Measurements from ENCODE around the gene DNAH8. TPM values are rescaled to one million over a fixed set of nuclear protein-coding genes. Genes with fewer than 3 reads are reported as not detected.

Gene DNAH8, protein sequence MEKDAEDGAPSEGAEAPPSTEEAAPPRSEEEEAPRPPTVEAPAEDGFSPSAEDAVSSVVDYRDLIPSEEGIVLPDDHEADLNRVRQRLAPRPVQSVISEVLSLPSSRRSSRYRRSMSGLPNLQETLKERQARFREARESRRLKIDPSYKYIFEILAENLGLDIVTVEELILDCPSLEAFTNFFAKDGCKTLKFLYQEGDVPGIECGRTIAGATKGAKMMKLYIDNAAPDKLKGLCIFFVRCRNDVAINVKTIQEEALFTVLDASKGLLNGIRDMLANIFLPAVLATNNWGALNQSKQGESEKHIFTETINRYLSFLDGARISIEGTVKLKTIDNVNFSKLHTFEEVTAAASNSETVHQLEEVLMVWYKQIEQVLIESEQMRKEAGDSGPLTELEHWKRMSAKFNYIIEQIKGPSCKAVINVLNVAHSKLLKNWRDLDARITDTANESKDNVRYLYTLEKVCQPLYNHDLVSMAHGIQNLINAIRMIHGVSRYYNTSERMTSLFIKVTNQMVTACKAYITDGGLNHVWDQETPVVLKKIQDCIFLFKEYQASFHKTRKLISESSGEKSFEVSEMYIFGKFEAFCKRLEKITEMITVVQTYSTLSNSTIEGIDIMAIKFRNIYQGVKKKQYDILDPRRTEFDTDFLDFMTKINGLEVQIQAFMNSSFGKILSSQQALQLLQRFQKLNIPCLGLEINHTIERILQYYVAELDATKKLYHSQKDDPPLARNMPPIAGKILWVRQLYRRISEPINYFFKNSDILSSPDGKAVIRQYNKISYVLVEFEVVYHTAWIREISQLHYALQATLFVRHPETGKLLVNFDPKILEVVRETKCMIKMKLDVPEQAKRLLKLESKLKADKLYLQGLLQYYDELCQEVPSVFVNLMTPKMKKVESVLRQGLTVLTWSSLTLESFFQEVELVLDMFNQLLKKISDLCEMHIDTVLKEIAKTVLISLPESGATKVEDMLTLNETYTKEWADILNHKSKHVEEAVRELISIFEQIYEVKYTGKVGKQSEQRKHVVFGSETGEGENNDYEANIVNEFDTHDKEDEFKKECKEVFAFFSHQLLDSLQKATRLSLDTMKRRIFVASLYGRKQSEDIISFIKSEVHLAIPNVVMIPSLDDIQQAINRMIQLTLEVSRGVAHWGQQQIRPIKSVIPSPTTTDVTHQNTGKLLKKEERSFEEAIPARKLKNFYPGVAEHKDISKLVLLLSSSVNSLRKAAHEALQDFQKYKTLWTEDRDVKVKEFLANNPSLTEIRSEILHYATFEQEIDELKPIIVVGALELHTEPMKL (N-terminal part only)
- total RNA-seq (2022; extraction: Qiagen RNA extraction; ENCODE audit: low read depth) = not detected in 5 replicates

DNA sequence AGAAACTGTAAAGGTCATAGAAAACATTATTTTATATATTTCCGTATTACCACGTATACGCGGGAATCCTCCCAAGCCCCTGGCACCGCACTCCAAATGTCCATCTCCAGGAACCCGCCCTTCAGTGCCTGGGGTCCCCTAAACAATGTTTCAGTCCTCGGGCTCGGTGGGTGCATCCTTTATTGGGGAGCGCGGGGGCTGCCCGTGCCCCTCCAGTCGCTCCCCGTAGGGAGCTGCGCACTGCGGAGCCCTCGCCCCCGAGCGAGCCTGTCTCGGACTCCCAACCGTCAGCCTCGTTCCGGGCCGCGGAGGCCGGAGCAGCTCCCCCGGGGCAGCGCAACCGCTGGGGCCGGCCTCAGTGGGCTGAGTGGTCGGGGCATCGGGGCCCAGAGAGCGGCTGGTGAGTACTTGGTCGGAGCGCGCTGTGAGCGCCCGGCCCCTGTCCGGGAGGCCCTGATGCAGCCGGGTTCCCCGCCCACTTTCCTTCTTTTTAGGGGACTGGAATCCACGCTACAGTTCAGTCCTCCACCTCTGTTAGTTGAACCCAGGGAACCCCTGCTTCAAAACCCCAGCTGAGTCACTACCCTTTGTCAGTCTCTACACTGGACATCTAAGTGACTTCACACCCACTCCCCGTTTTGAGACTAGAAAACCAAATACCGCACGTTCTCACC lies at the start of gene DNAH8:
TSS of gene DNAH8 (plus strand) at position 296 of the 674 bp plus-strand sequence. CDS start 7,499 bp downstream, outside the sequence.

DNA sequence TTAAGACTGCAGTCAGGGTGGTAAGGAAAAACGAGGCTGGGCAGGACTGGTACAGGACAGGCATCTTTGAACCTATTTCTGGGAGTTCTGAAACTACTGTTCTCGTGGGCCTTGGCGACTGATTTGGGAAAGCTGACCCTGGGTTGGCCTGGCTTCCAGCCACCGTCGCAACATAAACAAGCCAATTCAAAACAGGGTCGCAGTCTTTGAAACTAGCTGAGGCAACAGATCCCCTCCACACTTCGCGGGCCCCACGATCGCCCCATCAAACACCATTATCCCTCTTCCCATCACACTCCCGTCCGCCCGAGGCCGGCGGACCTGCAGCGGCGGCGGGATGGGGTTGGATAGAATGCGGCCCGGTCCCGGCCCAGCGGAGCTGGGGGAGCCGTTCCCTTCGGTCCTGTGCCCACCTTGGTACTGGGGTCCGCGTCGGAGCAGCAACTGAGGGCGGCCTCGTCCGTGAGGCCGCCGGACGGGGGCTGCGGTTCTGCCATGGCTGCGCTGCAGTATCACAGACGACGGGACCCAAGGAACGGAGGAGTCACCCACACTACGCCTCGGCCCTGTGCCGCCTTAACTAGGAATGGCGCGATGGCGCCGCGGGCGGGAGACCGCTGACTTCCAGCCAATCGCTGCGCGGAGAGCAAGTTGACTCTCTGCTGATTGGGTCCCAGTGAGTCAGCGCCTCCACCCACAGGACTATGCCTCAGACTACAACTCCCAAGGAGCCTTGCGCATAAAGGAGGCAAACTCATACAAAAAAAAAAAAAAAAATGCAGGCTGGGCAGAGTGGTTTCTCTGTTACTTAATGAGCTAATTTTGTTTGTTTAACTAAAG lies 12.3 kb upstream of the DNAH8 start, which contains the start of gene GLO1:
TSS of gene GLO1 (minus strand) at position 588 of the 840 bp plus-strand sequence. CDS start at position 497, 91 bp downstream.

DNA sequence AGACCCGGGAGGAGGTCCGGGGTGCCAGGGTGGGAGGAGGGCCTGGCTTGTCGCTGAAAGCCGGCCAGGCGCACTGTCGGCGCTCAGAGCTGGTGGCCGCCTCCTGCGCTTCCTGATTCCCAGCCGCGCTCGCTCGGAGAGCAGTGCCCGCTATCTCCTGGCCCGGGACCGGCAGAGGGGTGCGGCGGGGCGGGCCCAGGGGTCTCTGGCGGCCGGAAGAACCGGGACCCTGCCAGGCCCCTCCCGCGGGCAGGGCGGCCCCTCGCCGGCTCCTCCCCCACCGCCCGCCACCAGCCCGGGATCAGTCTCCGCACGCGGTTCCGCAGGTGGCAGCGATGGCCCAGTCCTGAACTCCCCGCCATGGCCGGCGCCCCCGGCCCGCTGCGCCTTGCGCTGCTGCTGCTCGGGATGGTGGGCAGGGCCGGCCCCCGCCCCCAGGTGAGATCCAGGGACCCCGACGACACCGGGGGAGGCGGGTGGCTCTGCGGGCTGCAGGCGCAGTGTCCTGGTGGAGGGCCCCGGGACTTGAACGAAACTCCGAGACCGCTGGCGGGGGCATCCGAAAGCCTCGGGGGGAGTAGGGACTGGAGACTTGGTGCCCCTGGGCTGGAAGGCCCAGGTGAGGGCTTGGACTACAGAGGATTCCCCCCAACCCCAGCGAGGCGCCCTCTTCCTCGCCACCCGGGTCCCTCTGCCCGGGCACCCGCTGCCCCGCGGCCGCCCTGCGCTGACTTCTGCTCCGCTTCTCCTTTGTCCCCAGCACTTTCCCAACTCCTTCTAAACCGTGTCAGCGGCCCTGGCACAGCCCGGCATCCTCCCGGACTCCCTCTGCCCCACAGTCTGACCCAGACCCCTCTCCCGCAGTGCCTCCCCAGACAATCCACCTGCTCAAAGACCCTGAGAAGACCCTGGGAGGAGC lies 333.6 kb downstream of the DNAH8 start, which contains the start of gene GLP1R:
TSS of gene GLP1R (plus strand) at position 301 of the 919 bp plus-strand sequence. CDS start at position 361, 60 bp downstream.

Other genes starting within 250 kb of the DNAH8 start
- 1.8 to 3.0 TPM (median 2.6 TPM) in 5 replicates for gene BTBD9, start 75.4 kb upstream of the DNAH8 start, total RNA-seq (2022; extraction: Qiagen RNA extraction; ENCODE audit: low read depth)
- 61.6 to 96.4 TPM (median 92.9 TPM) in 5 replicates for gene GLO1, start 12.2 kb upstream of the DNAH8 start, total RNA-seq (2022; extraction: Qiagen RNA extraction; ENCODE audit: low read depth)